HepG2 (cell line): Measurements from ENCODE around the gene DALRD3. TPM values are rescaled to one million over a fixed set of nuclear protein-coding genes. Genes with fewer than 3 reads are reported as not detected.

Experiments
- ATAC-seq: fragments of 200-7000 bp; cut with Tn5 transposase; 3 replicates; pipeline ENCODE4 v1.9.1; 2020; ENCODE audit warnings: mild to moderate bottlenecking, moderate library complexity
- BruUV-seq: library from RNA; stranded (reverse); fragments of 400-500 nt; replicated peaks from 2 replicates; lab custom pipeline; 2021; lab: Mats Ljungman, UMichigan
- CTCF ChIA-PET: fragments of 300-600 bp; formaldehyde crosslinking; extraction: SDS; loops from one replicate; lab custom pipeline; 2021; ENCODE audit warnings: low total read pairs, inconsistent platforms, low intra/inter-chr PET ratio; lab: Yijun Ruan, JAX
- POLR2A ChIA-PET: fragments of 350-600 bp; sonication (Branson Sonifier 250); formaldehyde crosslinking; loops from one replicate; lab custom pipeline; 2020; ENCODE audit warnings: antibody characterized with exemption, inconsistent platforms; lab: Yijun Ruan, JAX
- DNase-seq: peaks from one replicate; pipeline ENCODE4 v3.0.0-alpha.2; 2015; ENCODE audit warnings: low spot score
- FAIRE-seq: peaks from 3 replicates; lab custom pipeline; 2011; peaks lifted over from hg19 to GRCh38; lab: Jason Lieb, UNC
- H2AFZ ChIP-seq: one replicate; pipeline ENCODE4 v1.6.1; 2011; ENCODE audit warnings: low read length, inconsistent platforms
- H3K27ac ChIP-seq: fragments of 300-600 bp; 3 replicates; pipeline ENCODE4 v1.8.0; 2011; ENCODE audit warnings: mixed run types, mild to moderate bottlenecking, mixed read lengths, low read length, inconsistent platforms; ENCODE audit not compliant: insufficient read depth; ENCODE audit errors: extremely low read length
- H3K27me3 ChIP-seq, 2 experiments: fragments of 200-600 bp in 1 of 2; 2 replicates in 1 of 2; 3 replicates in 1 of 2; pipeline versions ENCODE4 v1.6.0 to v1.8.0; 2011; ENCODE audit warnings: low read length in 2 of 2, mild to moderate bottlenecking in 2 of 2, moderate library complexity in 2 of 2, inconsistent platforms in 1 of 2; ENCODE audit not compliant: insufficient read depth in 2 of 2, control insufficient read depth in 1 of 2
- H3K36me3 ChIP-seq, 2 experiments: fragments of 200-600 bp in 1 of 2; replicated peaks in 1 of 2; 2 replicates in 1 of 2; 3 replicates in 1 of 2; pipeline versions ENCODE4 v1.5.1 to v1.8.0; 2011; ENCODE audit warnings: low read length in 2 of 2, inconsistent platforms in 1 of 2; ENCODE audit not compliant: insufficient read depth in 2 of 2, control insufficient read depth in 1 of 2
- H3K4me1 ChIP-seq: 2 replicates; pipeline ENCODE4 v1.5.1; 2012; ENCODE audit warnings: low read length, inconsistent platforms; ENCODE audit not compliant: insufficient read depth
- H3K4me2 ChIP-seq: 2 replicates; pipeline ENCODE4 v1.6.0; 2011; ENCODE audit warnings: low read depth, low read length, inconsistent platforms
- H3K4me3 ChIP-seq, 3 experiments: fragments of 200-600 bp in 1 of 3; sonication (generic), shearing (Covaris generic) in 1 of 3; replicated peaks in 1 of 3; 2 replicates each; pipeline ENCODE4 v1.5.1; 2011 to 2016; ENCODE audit warnings: low read length in 3 of 3, inconsistent platforms in 2 of 3, low read depth in 2 of 3, mild to moderate bottlenecking in 2 of 3, control low read depth in 1 of 3, mixed read lengths in 1 of 3; ENCODE audit not compliant: insufficient read depth in 1 of 3
- H3K79me2 ChIP-seq: one replicate; pipeline ENCODE4 v1.6.1; 2011; ENCODE audit warnings: low read length, inconsistent platforms; ENCODE audit not compliant: insufficient read depth
- H3K9ac ChIP-seq: 2 replicates; pipeline ENCODE4 v1.6.0; 2011; ENCODE audit warnings: mild to moderate bottlenecking, low read depth, low read length, inconsistent platforms; ENCODE audit not compliant: insufficient read depth
- H3K9me3 ChIP-seq: 2 replicates; pipeline ENCODE4 v1.5.1; 2012; ENCODE audit warnings: mild to moderate bottlenecking, low read length
- H4K20me1 ChIP-seq: 2 replicates; pipeline ENCODE4 v1.6.0; 2011; ENCODE audit warnings: inconsistent platforms, mild to moderate bottlenecking, low read length, moderate library complexity; ENCODE audit not compliant: insufficient read depth
- AHDC1 ChIP-seq: sonication (generic); formaldehyde crosslinking; IDR thresholded peaks from 2 replicates; pipeline ENCODE4 v1.5.1; 2020; ENCODE audit warnings: mild to moderate bottlenecking, missing genetic modification reagents, borderline replicate concordance
- ATF7 ChIP-seq, 2 experiments: fragments of 450-650 bp in 1 of 2; sonication (generic) in 1 of 2; formaldehyde crosslinking in 1 of 2; IDR thresholded peaks; 2 replicates each; pipeline versions ENCODE4 v1.4.0 to v1.6.1; 2016 to 2020; ENCODE audit warnings: antibody characterized with exemption in 1 of 2, mild to moderate bottlenecking in 1 of 2, missing genetic modification reagents in 1 of 2
- ATF7-NPFF ChIP-seq: sonication (generic); formaldehyde crosslinking; IDR thresholded peaks from 2 replicates; pipeline ENCODE4 v1.8.1; 2023; ENCODE audit warnings: mild to moderate bottlenecking, low read depth, missing genetic modification reagents, moderate library complexity
- DRAP1 ChIP-seq: IDR thresholded peaks from 2 replicates; pipeline ENCODE4 v1.6.1; 2016; ENCODE audit warnings: missing genetic modification reagents, missing compliant biosample characterization
- JARID2 ChIP-seq: sonication (generic); formaldehyde crosslinking; IDR thresholded peaks from 2 replicates; pipeline ENCODE4 v1.8.1; 2023; ENCODE audit warnings: missing genetic modification reagents, inconsistent platforms; ENCODE audit not compliant: insufficient replicate concordance
- MIXL1 ChIP-seq: IDR thresholded peaks from 2 replicates; pipeline ENCODE4 v1.6.1; 2016
- MYNN ChIP-seq: sonication (generic); formaldehyde crosslinking; IDR thresholded peaks from 2 replicates; pipeline ENCODE4 v1.4.0; 2020; ENCODE audit warnings: mild to moderate bottlenecking, low read depth, missing genetic modification reagents
- REL ChIP-seq: sonication (generic); formaldehyde crosslinking; conservative IDR thresholded peaks from 2 replicates; pipeline ENCODE4 v1.8.0; 2022; ENCODE audit warnings: mild to moderate bottlenecking, missing genetic modification reagents, moderate library complexity
- ZFAT ChIP-seq: sonication (generic); formaldehyde crosslinking; conservative IDR thresholded peaks from 2 replicates; pipeline ENCODE4 v1.8.1; 2023; ENCODE audit warnings: missing genetic modification reagents, inconsistent platforms
- ZNF816 ChIP-seq: sonication (generic); formaldehyde crosslinking; IDR thresholded peaks from 2 replicates; pipeline ENCODE4 v1.8.0; 2022; ENCODE audit warnings: missing genetic modification reagents, mild to moderate bottlenecking, borderline replicate concordance
- WGBS: methylation state at CpG from one replicate; pipeline ENCODE4 v1.1.6; 2017; ENCODE audit warnings: low lambda C conversion rate; 5-methylcytosine and 5-hydroxymethylcytosine counted together
- in situ Hi-C: cut with HindIII; loops from 2 replicates; pipeline ENCODE4 v1.10.0; 2017; ENCODE audit warnings: low pct_unique_long_range_greater_than_20kb; ENCODE audit not compliant: extremely low pct_ligation_motif_present
- intact Hi-C: fragments of 100-400 bp; cut with micrococcal nuclease; formaldehyde crosslinking; loops from one replicate; pipeline ENCODE4 v1.10.0; 2022; ENCODE audit not compliant: unreplicated experiment
- polyA plus RNA-seq, 8 experiments: library from polyadenylated mRNA; depleted of rRNA in 3 of 8; stranded (reverse) in 7 of 8; unstranded in 1 of 8; fragments of >200 nt; fragmentation: Illumina TruSeq in 4 of 8; extraction: Trizol in 4 of 8; gene quantifications; 2 replicates each; pipeline versions ENCODE4 v1.2.1 to v1.2.3, GENCODE V29; 2011 to 2016; ENCODE audit warnings: low read depth in 4 of 8, missing spikeins in 1 of 8, mixed read lengths in 1 of 8; ENCODE audit not compliant: insufficient read depth in 1 of 8
- total RNA-seq, 5 experiments: library from RNA; depleted of rRNA; stranded (reverse); fragments of >200 nt; fragmentation: Illumina TruSeq; extraction: Trizol; gene quantifications; 2 replicates each; pipeline ENCODE4 v1.2.3, GENCODE V29; 2016; ENCODE audit warnings: low read depth in 1 of 5

The DALRD3 gene
- total and polyA plus RNA-seq, 2 of the 13 experiments (the other 11 are each of a cell fraction or from before 2014, with no cell fraction given): 19.9 to 36.5 TPM

- in situ Hi-C loops (no loop called here), intact Hi-C loops (no loop called here)
- TF ChIP-seq ATF7 (IDR thresholded peaks at IDR 0.05) (no peak), ATF7 (CRISPR knock-in tag; IDR thresholded peaks at IDR 0.05) (no peak), REL (CRISPR knock-in tag) (no peak), MIXL1 (CRISPR knock-in tag) (no peak), ZNF816 (CRISPR knock-in tag) (no peak), DRAP1 (CRISPR knock-in tag) (no peak), ZFAT (no peak), MYNN (CRISPR knock-in tag) (no peak), ATF7-NPFF (CRISPR knock-in tag) (no peak), JARID2 (CRISPR knock-in tag) (no peak), AHDC1 (CRISPR knock-in tag) (no peak)
- H3K9ac ChIP-seq: no peak overlapping the region
- H3K79me2 ChIP-seq: no peaks in the 10 kb centered on the region
- FAIRE-seq (no peak), DNase-seq (no peak), ATAC-seq (no peak)
- BruUV-seq: no TSS peak
- peaks cover 35 to 59% of the 10 kb centered on the region in 2 experiments for H3K36me3 ChIP-seq
- H3K4me1 ChIP-seq: no peaks in the 10 kb centered on the region
- POLR2A ChIA-PET: no interaction called here
- H3K9me3 ChIP-seq: no peaks in the 10 kb centered on the region
- no peak overlapping the region for H3K4me3 ChIP-seq
- no peak overlapping the region for H2AFZ ChIP-seq
- no peaks in the 10 kb centered on the region for H3K27me3 ChIP-seq
- no peak overlapping the region for H3K27ac ChIP-seq
- H4K20me1 ChIP-seq: no peaks in the 10 kb centered on the region
- 100% methylated on average over 3 of the region's 4 CpGs for WGBS
- no peak overlapping the region for H3K4me2 ChIP-seq
- CTCF ChIA-PET: no interaction called here
Observed at GRCh38 chr3:48983096-48983495, 35.3 kb downstream of the DALRD3 start.
